ENCODE data around the gene KAT2B.
"Not testable (repeated sequence)": the region's sequence is repeated elsewhere in the genome, so short reads cannot be mapped to it uniquely, and the experiment has no call there.

KAT2B gene

DNA sequence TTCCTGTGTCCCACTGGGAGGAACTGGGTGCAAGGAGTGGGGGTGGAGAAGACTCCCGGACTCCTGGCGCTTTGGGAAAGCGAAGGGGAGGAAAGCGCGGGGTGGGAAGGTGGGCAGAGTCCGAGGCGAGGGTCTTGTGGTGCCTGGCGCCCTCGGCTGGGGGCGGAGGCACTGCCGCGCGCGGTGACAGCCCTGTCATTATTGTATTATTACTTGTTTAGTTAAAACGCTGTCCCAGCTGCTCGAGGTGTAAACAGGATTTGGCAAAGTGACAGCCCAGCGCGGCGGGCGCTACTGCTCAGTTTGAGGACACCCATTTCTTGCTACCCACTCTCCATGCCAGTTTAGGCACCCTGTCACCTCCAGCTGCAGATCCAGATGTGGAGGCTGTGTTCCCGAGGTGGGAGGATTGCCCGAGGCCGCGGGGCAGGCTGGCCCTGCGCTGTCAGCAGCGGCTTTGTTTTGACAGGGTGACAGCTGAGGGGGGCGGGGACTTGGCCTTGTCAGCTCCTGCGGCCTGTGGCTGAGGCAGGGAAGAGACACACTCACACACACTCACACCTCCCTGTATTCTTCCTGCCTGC is 1.0 kb downstream of the KAT2B start:
- DNase-seq (ENCODE audit: low spot score) = peak; percentile 87

DNA sequence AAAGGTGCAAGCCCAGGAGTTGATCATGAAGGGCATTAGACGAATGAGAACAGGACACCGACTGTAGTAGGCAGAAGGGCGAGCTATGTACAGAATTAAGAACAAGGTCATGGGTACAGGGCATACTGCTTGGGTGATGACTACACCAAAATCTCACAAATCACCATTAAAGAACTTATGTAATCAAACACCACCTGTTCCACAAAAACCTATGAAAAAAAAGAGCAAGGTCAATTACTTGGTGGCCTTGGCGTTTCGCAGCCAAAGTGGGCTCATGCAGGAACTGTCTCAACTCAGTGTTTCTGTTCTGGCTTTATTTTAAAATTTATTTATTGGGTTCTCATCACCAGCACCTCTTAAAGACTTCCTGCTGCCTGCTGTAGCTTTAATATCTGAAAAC is 2.1 kb downstream of the KAT2B start:
- DNase-seq (ENCODE audit: low spot score) = no peak

GRCh38 chr3:20043396-20043795 is 3.1 kb downstream of the KAT2B start:
- no peak for DNase-seq (ENCODE audit: low spot score)

DNA sequence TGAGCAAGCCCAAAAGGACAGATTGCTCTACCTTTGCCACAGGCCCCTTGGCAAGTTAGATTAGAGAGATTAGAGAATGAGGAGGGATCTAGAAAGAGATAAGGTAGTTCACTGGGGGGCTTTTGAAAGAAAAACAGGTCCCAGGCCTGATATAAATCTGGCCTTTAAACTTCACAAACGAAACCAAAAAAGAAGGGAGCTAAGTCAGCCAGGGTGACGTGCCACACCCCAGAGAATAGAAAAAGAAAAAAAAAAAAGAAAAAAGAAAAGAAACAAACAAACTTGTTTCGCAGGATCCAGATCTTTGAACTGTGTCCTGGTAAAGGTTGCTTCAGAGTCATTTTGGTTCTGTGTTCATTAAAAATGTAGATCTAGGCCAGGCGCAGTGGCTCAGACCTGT is 3.6 kb downstream of the KAT2B start:
- no peak for DNase-seq (ENCODE audit: low spot score)

- not testable (repeated sequence) for DNase-seq (ENCODE audit: low spot score)
Measured at GRCh38 chr3:20045141-20045540, 4.9 kb downstream of the KAT2B start.

DNA sequence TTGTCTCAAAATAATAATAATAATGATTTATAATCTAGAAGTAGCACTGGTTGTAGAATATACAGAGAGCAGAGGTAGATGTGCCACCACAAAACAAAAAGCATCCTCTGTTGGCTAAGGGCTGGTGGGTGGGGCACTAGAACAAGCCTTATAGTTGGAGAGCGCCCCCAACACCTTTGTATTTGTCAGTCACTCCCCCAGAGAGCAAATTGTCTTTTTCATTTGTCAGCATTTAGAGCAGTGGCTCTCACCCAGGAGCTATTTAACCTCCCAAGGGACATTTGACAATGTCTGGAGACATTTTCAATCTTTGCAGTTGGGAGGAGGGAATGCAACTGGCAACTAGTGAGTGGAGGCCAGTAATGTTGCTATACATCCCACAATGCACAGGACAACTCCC is 6.3 kb downstream of the KAT2B start:
- DNase-seq (ENCODE audit: low spot score) = no peak

DNA sequence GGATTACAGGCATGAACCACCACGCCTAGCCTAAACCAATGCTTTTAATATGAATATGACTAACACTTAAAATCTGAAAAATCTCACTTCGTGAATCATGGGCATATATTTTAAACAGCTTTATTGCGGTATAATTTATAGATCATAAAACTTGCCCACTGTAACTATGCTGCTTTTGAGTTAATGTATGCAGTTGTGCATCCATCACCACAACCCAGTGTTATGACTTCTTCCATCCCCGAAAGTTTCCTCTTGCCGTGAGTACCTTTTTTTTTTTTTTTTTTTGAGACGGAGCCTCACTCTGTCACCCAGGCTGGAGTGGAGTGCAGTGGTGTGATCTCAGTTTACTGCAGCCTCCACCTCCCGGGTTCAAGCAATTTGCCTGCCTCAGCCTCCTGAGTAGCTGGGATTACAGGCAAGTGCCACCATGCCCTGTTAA is 7.1 kb downstream of the KAT2B start:
- no peak for DNase-seq (ENCODE audit: low spot score)

GRCh38 chr3:20047976-20048883 is 8.0 kb downstream of the KAT2B start:
- DNase-seq (ENCODE audit: low spot score) = no peak

- no peak for DNase-seq (ENCODE audit: low spot score)
Measured at GRCh38 chr3:20051123-20051806, 11.0 kb downstream of the KAT2B start.

DNA sequence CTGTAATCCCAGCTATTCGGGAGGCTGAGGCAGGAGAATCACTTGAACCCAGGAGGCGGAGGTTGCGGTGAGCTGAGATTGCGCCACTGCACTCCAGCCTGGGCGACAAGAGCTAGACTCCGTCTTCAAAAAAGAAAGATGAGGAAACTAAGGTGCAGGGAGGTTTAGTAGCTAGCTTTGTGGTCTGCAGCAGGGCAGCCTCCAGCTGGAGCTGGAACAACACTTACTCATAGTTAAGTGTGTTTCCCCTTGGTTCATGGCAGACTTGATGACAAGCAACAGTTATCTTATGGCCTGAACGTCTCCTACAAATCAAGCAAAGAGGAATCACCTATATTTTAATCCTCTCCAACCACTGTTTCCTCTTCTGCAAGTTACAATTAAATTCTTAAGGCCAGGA is 12.6 kb downstream of the KAT2B start:
- DNase-seq (ENCODE audit: low spot score) = no peak

DNA sequence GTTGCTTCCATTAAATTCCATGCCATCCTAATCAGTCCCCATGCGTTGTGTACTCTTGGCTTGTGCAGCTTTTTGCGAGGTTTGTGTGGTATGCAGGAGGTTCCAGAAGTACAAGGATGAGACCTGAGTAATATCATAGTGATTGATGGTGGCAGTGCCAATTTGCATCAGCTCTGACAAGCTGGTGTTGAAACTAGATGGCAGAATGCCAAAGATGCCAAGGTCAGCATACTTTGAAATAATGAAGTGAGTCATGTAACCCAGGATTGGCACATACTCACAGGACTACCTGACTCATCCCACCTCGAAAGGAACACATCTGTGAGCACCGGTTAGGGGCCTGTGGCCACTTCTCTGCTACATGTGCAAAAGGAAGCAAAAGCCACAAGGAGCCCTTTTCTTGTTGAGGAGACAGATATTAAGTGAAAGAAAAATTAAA is 14.3 kb downstream of the KAT2B start:
- DNase-seq (ENCODE audit: low spot score) = peak; percentile 90

DNA sequence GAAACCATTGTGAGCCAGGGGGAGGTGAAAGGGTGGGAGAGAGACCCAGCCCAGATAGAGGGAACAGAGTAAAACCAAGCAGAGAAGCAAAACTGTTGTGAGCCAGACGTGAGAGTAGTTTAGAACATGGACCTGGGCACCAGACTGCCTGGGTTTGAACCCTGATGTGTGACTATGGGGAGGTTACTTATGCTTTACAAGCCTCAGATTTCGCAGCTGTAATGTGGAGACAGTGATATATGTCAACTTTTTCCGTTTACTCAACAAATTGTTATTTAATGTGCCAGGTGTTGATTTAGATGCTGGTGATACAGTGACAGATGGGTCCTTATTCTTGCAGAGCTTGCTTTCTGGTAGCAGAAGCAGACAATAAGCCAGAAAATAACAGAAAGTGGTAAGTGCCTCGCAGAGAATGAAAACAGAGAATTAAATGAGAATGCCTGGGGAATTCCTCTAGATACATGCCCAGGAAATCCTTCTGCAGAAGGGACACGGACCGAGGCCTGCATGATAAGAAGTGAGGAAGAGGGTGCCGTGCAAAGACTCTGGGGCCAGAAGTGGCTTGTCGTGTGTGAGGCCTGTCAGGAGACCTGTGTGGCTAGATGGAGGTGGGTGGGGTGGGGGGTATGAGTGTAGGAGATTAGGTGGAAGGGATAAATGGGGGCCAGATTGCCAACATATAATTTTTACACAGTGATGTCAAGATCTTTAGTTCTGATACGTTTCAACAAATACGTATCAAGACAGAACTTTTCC is 15.0 kb downstream of the KAT2B start:
- DNase-seq (ENCODE audit: low spot score) = no peak

GRCh38 chr3:20055842-20056241 is 15.6 kb downstream of the KAT2B start:
- no peak for DNase-seq (ENCODE audit: low spot score)

DNA sequence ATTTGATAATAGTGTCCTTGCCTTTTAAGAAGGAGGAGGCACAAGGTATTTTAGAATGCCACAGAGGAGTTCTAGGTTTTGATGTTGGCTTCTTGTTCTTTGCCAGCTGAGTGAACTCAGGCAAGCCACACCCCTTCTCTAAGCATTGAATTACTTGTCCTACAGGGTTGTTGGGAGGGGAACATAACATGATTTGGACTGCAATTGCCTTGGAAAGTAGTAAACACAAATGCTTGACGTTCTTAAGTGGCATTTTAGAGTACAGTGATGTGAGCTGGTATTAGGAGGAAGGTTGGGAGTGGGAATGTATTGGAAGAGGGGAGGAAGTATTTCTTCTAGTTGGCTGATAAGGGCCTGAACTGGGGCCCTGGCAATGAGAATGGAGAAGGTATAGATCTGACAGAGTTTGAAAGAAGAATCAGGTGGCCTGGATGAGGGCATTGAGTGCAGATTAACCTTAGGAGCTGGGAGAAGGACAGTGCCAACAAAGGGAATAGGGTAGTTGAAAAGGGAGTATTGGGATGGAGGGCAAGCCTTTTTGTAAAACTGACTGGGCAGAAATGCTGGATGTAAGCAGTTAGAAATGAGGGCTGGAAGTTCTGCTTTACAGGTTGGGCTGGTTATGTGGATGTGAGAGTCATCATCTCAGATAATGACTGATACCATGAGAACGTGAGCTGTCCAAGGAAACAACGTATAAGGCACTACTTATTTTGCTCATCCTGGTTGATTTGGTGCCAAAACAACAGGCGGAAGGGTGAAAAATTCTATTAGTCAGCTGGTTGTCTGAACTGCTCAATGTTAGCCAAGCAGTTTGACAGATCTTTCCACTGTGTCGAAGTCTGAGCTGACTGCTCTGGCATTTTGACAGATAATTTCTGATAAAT is 16.7 kb downstream of the KAT2B start:
- peak; percentile 93 for DNase-seq (ENCODE audit: low spot score)

GRCh38 chr3:20057612-20058180 is 17.4 kb downstream of the KAT2B start:
- DNase-seq (ENCODE audit: low spot score) = no peak

GRCh38 chr3:20059929-20060328 is 19.7 kb downstream of the KAT2B start:
- DNase-seq (ENCODE audit: low spot score) = no peak

DNA sequence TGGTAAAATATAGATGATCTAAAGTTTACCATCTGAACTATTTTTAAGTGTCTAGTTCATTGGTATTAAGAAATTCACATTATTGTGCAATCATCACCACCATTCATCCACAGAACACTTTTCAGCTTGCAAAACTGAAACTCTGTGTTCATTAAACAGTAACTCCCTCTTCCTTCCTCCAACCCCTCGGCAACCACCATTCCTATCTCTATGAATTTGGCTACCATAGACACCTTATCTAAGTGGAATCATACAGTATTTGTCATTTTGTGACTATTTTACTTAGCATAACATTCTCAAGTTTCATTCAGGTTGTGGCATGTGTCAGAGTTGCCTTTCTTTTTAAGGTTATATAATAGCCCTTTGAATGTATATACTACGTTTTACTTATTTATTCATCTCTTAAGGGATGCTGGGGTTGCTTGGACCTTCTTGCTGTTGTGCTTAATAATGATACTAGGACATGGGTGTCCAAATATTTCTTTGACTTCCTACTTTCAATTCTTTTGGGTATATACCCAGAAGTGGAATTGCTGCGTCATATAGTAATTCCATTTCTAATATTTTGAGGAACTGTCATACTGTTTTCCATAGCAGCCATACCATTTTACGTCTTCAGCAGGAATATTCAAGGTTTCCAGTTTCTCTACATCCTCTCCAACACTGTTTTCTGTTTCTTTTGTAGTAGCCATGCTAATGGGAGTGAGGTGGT is 20.9 kb downstream of the KAT2B start:
- DNase-seq (ENCODE audit: low spot score) = no peak

- DNase-seq (ENCODE audit: low spot score) = no peak
Measured at GRCh38 chr3:20062996-20063395, 22.8 kb downstream of the KAT2B start.

GRCh38 chr3:20064387-20064786 is 24.1 kb downstream of the KAT2B start:
- no peak for DNase-seq (ENCODE audit: low spot score)

Data from RKO (cell line).